Mucosa of stomach (tissue), 1 donor: ENCODE results near the gene OSTF1.

Experiments
- H3K27me3 ChIP-seq: one replicate; pipeline ENCODE4 v1.7.0; 2013; ENCODE audit warnings: mild to moderate bottlenecking, low read length; ENCODE audit not compliant: control insufficient read depth, insufficient read depth
- H3K36me3 ChIP-seq: one replicate; pipeline ENCODE4 v1.7.0; 2013; ENCODE audit warnings: low read length; ENCODE audit not compliant: control insufficient read depth, insufficient read depth
- H3K4me1 ChIP-seq: one replicate; pipeline ENCODE4 v1.7.0; 2013; ENCODE audit warnings: mild to moderate bottlenecking, low read length; ENCODE audit not compliant: control insufficient read depth, insufficient read depth
- H3K4me3 ChIP-seq: one replicate; pipeline ENCODE4 v1.7.0; 2013; ENCODE audit warnings: low read length
- H3K9ac ChIP-seq: one replicate; pipeline ENCODE4 v1.7.0; 2013; ENCODE audit warnings: mild to moderate bottlenecking, low read length, moderate library complexity
- H3K9me3 ChIP-seq: one replicate; pipeline ENCODE4 v1.7.0; 2013; ENCODE audit warnings: mild to moderate bottlenecking, low read length, moderate library complexity; ENCODE audit not compliant: control insufficient read depth
- donor health status: Pancreatic carcinoma.

Gene OSTF1

DNA sequence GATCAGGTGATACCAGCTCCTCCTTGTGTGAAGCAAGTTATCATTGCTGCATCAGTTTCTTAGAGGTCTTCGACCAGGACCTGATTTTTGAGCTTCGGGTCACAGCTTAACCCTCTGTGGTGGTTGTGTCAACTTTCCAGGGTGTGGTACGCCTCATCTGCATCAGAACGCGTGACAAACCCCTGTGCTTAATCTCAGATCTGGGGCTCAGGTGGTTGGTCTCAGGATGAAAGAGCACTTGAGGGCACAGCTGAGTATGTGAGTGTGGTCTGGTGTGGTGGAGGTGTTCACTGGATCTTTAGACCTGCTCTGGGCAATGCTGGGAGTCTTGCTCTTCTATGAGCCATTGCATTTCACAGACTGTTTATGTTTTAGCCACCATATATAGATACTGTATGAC, 64.1 kb downstream of the OSTF1 start:
- Histone ChIP-seq H3K4me3 (no peak overlapping the region), H3K36me3 (no peaks in the 10 kb centered on the region), H3K9ac (no peak overlapping the region), H3K27me3 (no peaks in the 10 kb centered on the region), H3K9me3 (no peaks in the 10 kb centered on the region), H3K4me1 (no peaks in the 10 kb centered on the region)

DNA sequence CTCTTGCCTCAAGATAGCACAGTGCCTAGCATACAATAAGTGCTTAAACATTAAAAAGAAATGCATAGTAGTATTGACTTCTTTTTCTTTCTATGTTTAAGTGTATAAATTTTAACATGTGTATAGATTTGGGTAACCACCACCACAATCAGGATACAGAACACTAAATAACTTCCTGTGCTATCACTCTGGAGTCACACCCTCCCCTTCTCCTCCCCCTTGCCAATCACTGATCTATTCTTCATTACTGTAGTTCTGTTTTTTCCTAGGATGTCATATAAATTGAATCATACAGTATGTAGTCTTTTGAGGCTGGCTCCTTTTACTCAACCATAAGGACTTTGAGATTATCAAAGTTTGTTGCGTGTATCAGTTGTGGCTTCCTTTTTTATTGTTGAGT, 68.5 kb downstream of the OSTF1 start:
- no peaks in the 10 kb centered on the region for H3K4me1 ChIP-seq
- H3K9me3 ChIP-seq, result no peaks in the 10 kb centered on the region
- H3K9ac ChIP-seq, result no peak overlapping the region
- no peaks in the 10 kb centered on the region for H3K36me3 ChIP-seq
- no peak overlapping the region for H3K4me3 ChIP-seq
- H3K27me3 ChIP-seq, result no peaks in the 10 kb centered on the region

GRCh38 chr9:75161116-75161857, 73.0 kb downstream of the OSTF1 start:
- H3K9ac ChIP-seq, result no peak overlapping the region
- no peak overlapping the region for H3K4me3 ChIP-seq
- no peaks in the 10 kb centered on the region for H3K36me3 ChIP-seq
- no peaks in the 10 kb centered on the region for H3K27me3 ChIP-seq
- no peaks in the 10 kb centered on the region for H3K4me1 ChIP-seq
- no peaks in the 10 kb centered on the region for H3K9me3 ChIP-seq

DNA sequence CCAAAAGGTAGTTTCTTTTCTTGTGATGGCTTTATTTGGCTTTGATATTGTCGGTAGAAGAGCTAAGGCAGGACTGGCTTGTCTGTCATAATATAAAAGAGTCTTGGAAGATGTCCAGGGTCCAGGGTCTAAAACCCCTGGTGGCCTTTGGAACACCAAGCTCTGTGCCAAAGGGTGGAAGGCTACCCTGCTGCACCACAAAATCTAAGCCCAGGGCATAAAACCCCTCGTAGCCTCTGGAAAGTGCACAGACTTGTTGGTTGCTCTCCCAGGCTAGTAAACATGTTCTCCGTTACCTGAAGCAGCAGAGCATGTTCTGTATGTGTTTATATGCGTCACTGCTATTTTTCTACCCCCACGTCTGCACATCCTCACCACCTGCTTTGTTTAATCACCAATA, 75.5 kb downstream of the OSTF1 start:
- no peaks in the 10 kb centered on the region for H3K36me3 ChIP-seq
- H3K9ac ChIP-seq, result no peak overlapping the region
- no peaks in the 10 kb centered on the region for H3K4me1 ChIP-seq
- no peaks in the 10 kb centered on the region for H3K27me3 ChIP-seq
- no peaks in the 10 kb centered on the region for H3K9me3 ChIP-seq
- no peak overlapping the region for H3K4me3 ChIP-seq

- no peak overlapping the region for H3K4me3 ChIP-seq
- H3K9me3 ChIP-seq, result no peaks in the 10 kb centered on the region
- no peaks in the 10 kb centered on the region for H3K36me3 ChIP-seq
- H3K27me3 ChIP-seq, result no peaks in the 10 kb centered on the region
- H3K4me1 ChIP-seq, result no peaks in the 10 kb centered on the region
- no peak overlapping the region for H3K9ac ChIP-seq
Measured at GRCh38 chr9:75164573-75164972, 76.3 kb downstream of the OSTF1 start.

GRCh38 chr9:75167281-75167680, 79.0 kb downstream of the OSTF1 start:
- Histone ChIP-seq H3K9ac (no peak overlapping the region), H3K4me3 (no peak overlapping the region), H3K36me3 (no peaks in the 10 kb centered on the region)

GRCh38 chr9:75168270-75169178, 80.2 kb downstream of the OSTF1 start:
- H3K4me1 ChIP-seq, result no peaks in the 10 kb centered on the region
- no peak overlapping the region for H3K9ac ChIP-seq
- H3K27me3 ChIP-seq, result no peaks in the 10 kb centered on the region
- H3K9me3 ChIP-seq, result no peaks in the 10 kb centered on the region
- no peak overlapping the region for H3K4me3 ChIP-seq
- H3K36me3 ChIP-seq, result no peaks in the 10 kb centered on the region

More at GRCh38 chr9:75167281-75167680, 79.0 kb downstream of the OSTF1 start:
- Histone ChIP-seq H3K9me3 (no peaks in the 10 kb centered on the region), H3K4me1 (no peaks in the 10 kb centered on the region), H3K27me3 (no peaks in the 10 kb centered on the region)

- Histone ChIP-seq H3K9ac (no peak overlapping the region), H3K36me3 (no peaks in the 10 kb centered on the region), H3K4me1 (no peaks in the 10 kb centered on the region), H3K27me3 (no peaks in the 10 kb centered on the region), H3K9me3 (no peaks in the 10 kb centered on the region), H3K4me3 (no peak overlapping the region)
Measured at GRCh38 chr9:75169623-75170022, 81.3 kb downstream of the OSTF1 start.

DNA sequence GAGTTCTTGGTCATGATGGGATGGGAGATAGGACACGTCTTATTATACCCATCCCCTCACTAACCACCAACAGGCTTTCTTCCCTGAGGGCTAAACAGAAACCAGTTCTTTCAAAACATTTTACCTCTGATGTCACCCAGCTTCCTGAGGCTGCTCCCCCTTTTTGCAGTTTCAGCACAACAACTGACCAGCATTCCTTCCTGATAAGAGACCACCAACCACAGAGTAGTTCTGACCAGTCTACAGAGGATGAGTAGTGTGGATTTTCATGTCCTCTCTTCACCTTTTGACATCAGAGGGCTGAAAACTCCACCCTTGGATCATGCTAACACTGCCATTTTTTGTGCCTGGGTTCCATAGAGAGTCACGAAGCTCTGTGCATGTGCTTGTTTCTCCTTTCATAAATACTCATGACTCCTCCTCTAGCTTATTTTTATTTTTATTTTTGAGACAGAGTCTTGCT, 82.6 kb downstream of the OSTF1 start:
- H3K9me3 ChIP-seq, result no peaks in the 10 kb centered on the region
- no peak overlapping the region for H3K4me3 ChIP-seq
- no peak overlapping the region for H3K9ac ChIP-seq
- no peaks in the 10 kb centered on the region for H3K36me3 ChIP-seq
- H3K4me1 ChIP-seq, result no peaks in the 10 kb centered on the region
- no peaks in the 10 kb centered on the region for H3K27me3 ChIP-seq

- no peak overlapping the region for H3K4me3 ChIP-seq
- H3K4me1 ChIP-seq, result no peaks in the 10 kb centered on the region
- H3K9me3 ChIP-seq, result no peaks in the 10 kb centered on the region
- H3K36me3 ChIP-seq, result no peaks in the 10 kb centered on the region
- no peak overlapping the region for H3K9ac ChIP-seq
- H3K27me3 ChIP-seq, result no peaks in the 10 kb centered on the region
Measured at GRCh38 chr9:75175395-75175794, 87.1 kb downstream of the OSTF1 start.

DNA sequence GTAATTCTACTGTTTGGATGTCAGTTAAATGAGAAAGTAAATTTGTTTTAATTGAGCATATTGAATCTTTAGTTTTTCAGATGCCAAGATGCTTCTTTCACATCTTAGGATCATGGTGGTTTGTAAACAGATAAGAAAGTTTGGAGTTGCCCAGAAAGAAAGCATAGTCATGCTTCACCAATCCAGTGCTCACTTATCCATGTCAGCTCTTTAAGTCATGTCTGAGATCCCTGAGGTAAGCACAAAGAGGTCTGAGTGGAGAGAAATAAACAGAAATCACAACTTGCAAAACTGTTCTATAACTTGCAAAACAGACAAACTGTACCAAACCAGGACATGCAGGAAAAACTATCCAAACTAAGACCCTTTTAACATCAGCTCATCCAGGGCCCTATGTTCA, 87.7 kb downstream of the OSTF1 start:
- Histone ChIP-seq H3K4me3 (no peak overlapping the region), H3K27me3 (no peaks in the 10 kb centered on the region), H3K36me3 (no peaks in the 10 kb centered on the region), H3K9ac (no peak overlapping the region), H3K9me3 (no peaks in the 10 kb centered on the region), H3K4me1 (no peaks in the 10 kb centered on the region)

- H3K27me3 ChIP-seq, result no peaks in the 10 kb centered on the region
- H3K9ac ChIP-seq, result no peak overlapping the region
Measured at GRCh38 chr9:75181750-75182149, 93.4 kb downstream of the OSTF1 start.

More at GRCh38 chr9:75181750-75182149, 93.4 kb downstream of the OSTF1 start:
- Histone ChIP-seq H3K36me3 (no peaks in the 10 kb centered on the region), H3K4me3 (no peak overlapping the region), H3K4me1 (peaks cover 5% of the 10 kb centered on the region), H3K9me3 (no peaks in the 10 kb centered on the region)
